ENCODE measurements around the gene TULP1.

The TULP1 gene

DNA sequence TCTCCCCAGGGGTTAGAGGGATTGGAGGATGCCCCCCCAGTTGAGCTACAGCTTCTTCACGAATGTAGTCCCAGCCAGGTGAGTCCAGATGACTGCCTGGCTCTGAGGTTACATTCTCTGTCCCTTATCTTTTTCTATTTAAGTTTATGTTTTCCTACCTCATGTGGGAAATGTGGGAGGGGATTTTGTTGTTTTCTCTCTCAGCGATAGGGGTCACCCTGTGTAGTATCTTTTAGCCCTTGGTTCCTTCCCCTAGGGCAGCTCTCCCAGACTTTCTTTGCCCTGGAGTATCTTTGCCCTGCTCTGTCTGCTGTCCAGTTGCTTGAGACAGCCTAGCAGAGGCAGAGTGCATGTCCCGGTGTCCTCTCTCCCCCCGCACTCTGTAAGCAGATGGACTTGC lies 54.8 kb downstream of the TULP1 start:
- Histone ChIP-seq H3K79me2 (ENCODE audit: insufficient read depth, low read length) (peaks cover 27% of the 10 kb centered on the region), H4K20me1 (ENCODE audit: insufficient read depth, low read length, poor library complexity, severe bottlenecking) (peaks cover 10% of the 10 kb centered on the region), H3K36me3 (ENCODE audit: insufficient read depth, low read length) (no peaks in the 10 kb centered on the region; the same call in 1 of the 2 replicates), H3K4me3 (ENCODE audit: low read length, poor library complexity, severe bottlenecking) (no peak overlapping the region), H3F3A (ENCODE audit: low read depth) (no peaks in the 10 kb centered on the region), H3K9me3 (ENCODE audit: insufficient read depth, low read depth, low read length) (no peaks in the 10 kb centered on the region), H3K4me2 (ENCODE audit: low read depth, low read length, poor library complexity, severe bottlenecking) (no peak overlapping the region), H3K27me3 (ENCODE audit: insufficient read depth, low read length, poor library complexity, severe bottlenecking) (no peaks in the 10 kb centered on the region), H3K9me2 (replicated peaks; ENCODE audit: low read depth, low read length) (no peaks in the 10 kb centered on the region), H2AFZ (ENCODE audit: low read length) (no peak overlapping the region), H3K4me1 (ENCODE audit: insufficient read depth, low read length, poor library complexity, severe bottlenecking) (peaks cover 19% of the 10 kb centered on the region), H3K9ac (ENCODE audit: low read depth, low read length, poor library complexity, severe bottlenecking) (peak overlapping the region; percentile 5)
- no peak for TF ChIP-seq CTCF (conservative IDR thresholded peaks at IDR 0.05; ENCODE audit: low read length)
- no peak for TF ChIP-seq EZH2phosphoT487 (IDR thresholded peaks at IDR 0.05; ENCODE audit: borderline replicate concordance)

DNA sequence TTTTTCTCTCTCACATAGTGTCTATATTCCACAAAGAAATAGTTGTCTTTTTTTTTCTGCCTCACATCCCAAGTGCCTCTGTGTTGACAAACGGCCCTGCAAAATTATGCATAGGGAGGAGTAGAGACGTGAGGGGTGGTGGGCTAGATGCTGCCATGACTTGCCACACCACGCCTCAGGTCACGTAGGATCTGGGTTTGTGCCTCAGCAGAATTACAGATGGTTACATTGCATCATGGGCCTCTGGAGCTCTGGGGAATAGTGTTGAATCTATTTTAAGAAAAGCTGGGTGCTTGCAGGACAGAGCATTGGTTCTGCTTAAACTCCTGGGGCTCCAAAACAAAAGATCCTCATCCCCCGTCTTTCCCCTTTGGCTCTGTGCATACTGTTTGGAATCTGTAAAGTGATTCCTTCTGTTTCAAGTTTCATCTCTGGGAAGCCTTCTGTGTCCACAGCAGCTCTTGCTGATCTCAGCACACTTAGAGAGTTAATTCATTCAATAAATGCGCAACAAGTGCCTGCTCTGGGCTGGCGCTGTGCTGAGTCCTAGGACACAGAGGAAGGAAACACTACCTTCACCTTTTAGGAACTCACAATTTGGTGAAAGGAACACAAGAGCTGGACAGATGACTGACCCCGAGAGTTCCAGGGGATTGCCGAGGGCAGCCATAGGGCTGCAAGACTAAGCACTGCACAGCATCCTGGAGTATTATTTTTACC lies 58.1 kb downstream of the TULP1 start:
- no peak for TF ChIP-seq CTCF (conservative IDR thresholded peaks at IDR 0.05; ENCODE audit: low read length)
- TF ChIP-seq EZH2phosphoT487 (IDR thresholded peaks at IDR 0.05; ENCODE audit: borderline replicate concordance), result no peak
- Histone ChIP-seq H3K4me3 (ENCODE audit: low read length, poor library complexity, severe bottlenecking) (peak overlapping the region; percentile 85), H2AFZ (ENCODE audit: low read length) (no peak overlapping the region), H3K36me3 (ENCODE audit: insufficient read depth, low read length) (no peaks in the 10 kb centered on the region), H4K20me1 (ENCODE audit: insufficient read depth, low read length, poor library complexity, severe bottlenecking) (peaks cover 14% of the 10 kb centered on the region), H3K79me2 (ENCODE audit: insufficient read depth, low read length) (peaks cover 33% of the 10 kb centered on the region), H3K4me1 (ENCODE audit: insufficient read depth, low read length, poor library complexity, severe bottlenecking) (peaks cover 28% of the 10 kb centered on the region), H3K9me2 (replicated peaks; ENCODE audit: low read depth, low read length) (no peaks in the 10 kb centered on the region), H3K27me3 (ENCODE audit: insufficient read depth, low read length, poor library complexity, severe bottlenecking) (no peaks in the 10 kb centered on the region), H3K9me3 (ENCODE audit: insufficient read depth, low read depth, low read length) (no peaks in the 10 kb centered on the region), H3K9ac (ENCODE audit: low read depth, low read length, poor library complexity, severe bottlenecking) (peak overlapping the region; percentile 80), H3K4me2 (ENCODE audit: low read depth, low read length, poor library complexity, severe bottlenecking) (peak overlapping the region; percentile 99), H3F3A (ENCODE audit: low read depth) (no peaks in the 10 kb centered on the region)

DNA sequence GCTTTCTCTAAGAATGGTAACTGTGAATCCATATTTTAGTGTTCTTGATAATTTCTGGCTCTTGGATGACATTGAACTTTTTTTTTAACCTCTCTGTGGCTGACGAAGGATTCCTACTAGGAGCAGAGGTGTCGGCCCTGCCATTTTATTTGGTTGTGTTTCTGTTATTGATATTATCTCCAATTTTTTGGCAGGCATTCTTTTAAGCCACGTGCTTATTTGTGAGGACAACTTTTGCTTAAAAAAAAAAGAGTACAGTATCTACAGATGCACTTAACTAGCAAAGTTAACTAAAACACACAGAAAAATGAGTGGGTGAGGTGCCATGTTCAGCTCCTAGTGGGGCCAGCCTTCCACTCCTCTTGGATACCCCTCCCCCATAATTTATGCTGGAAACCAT lies 59.5 kb downstream of the TULP1 start:
- Histone ChIP-seq H3K9ac (ENCODE audit: low read depth, low read length, poor library complexity, severe bottlenecking) (peak overlapping the region; percentile 80), H3K27me3 (ENCODE audit: insufficient read depth, low read length, poor library complexity, severe bottlenecking) (no peaks in the 10 kb centered on the region), H3K4me1 (ENCODE audit: insufficient read depth, low read length, poor library complexity, severe bottlenecking) (peaks cover 28% of the 10 kb centered on the region), H3K9me3 (ENCODE audit: insufficient read depth, low read depth, low read length) (no peaks in the 10 kb centered on the region), H3F3A (ENCODE audit: low read depth) (no peaks in the 10 kb centered on the region), H3K4me2 (ENCODE audit: low read depth, low read length, poor library complexity, severe bottlenecking) (peak overlapping the region; percentile 99), H3K36me3 (ENCODE audit: insufficient read depth, low read length) (no peaks in the 10 kb centered on the region), H3K79me2 (ENCODE audit: insufficient read depth, low read length) (peaks cover 33% of the 10 kb centered on the region), H3K4me3 (ENCODE audit: low read length, poor library complexity, severe bottlenecking) (peak overlapping the region; percentile 85), H3K9me2 (replicated peaks; ENCODE audit: low read depth, low read length) (no peaks in the 10 kb centered on the region), H2AFZ (ENCODE audit: low read length) (no peak overlapping the region), H4K20me1 (ENCODE audit: insufficient read depth, low read length, poor library complexity, severe bottlenecking) (peaks cover 14% of the 10 kb centered on the region)
- no peak for TF ChIP-seq CTCF (conservative IDR thresholded peaks at IDR 0.05; ENCODE audit: low read length)
- no peak for TF ChIP-seq EZH2phosphoT487 (IDR thresholded peaks at IDR 0.05; ENCODE audit: borderline replicate concordance)

Measured in Loucy (cell line).